HG03196 (cell line): ENCODE data around the gene POC1A.
A peak's percentile ranks its signal among the peaks of the same experiment; 100 is the strongest.

Experiments
- ATAC-seq: cut with Tn5 transposase; IDR thresholded peaks from one replicate; pipeline ENCODE4 v1.9.1; 2021; ENCODE audit not compliant: unreplicated experiment

POC1A gene

DNA sequence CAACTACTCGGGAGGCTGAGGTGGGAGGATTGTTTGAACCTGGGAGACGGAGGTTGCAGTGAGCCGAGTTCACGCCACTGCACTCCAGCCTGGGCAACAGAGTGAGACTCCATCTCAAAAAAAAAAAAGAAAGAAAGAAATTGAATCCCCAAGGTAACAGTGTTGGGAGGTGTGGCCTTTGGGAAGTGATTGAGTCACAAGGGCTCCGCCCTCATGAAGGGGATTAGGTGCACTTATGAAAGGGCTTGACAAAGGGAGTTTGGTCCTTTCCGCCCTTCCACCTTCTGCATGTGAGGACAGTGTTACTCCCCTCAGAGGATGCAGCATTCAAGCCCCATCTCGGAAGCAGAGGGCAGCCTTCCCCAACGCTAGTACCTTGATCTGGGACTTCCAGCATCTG, 21.3 kb downstream of the POC1A start:
- no peak for ATAC-seq

GRCh38 chr3:52132041-52132440, 22.2 kb downstream of the POC1A start:
- ATAC-seq = no peak

DNA sequence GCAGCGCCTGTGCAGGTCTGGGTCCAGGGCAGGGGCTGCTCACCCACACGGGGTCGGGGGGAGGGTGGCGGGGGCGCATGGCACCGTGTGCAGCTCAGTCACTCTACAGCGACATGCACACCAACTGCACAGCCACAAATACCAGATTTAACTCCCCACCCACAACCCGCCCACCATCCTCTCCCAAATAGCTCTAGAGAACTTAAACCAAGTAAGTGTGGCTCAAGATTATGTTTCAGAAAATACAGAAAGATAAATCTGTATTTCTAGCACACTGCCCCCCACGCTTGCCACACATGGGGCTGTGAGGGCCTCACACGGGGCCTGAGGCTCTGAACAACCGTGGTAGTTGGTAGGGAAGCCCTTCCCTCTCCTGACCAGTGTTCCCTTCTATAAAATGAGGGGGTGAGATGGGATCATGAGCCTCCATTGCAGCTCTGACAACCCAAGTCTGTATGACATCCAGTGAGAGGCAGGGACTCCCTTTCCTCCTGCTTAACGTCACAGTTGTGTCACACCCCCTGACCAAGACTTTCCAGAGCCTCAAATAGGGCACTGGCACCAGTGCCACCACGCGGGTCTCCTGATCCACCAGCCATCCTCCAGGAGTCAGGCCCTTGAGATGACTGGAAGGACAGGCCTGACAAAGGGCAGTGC, 23.1 kb downstream of the POC1A start:
- ATAC-seq = no peak

GRCh38 chr3:52128118-52128683, 26.0 kb downstream of the POC1A start:
- ATAC-seq = no peak

DNA sequence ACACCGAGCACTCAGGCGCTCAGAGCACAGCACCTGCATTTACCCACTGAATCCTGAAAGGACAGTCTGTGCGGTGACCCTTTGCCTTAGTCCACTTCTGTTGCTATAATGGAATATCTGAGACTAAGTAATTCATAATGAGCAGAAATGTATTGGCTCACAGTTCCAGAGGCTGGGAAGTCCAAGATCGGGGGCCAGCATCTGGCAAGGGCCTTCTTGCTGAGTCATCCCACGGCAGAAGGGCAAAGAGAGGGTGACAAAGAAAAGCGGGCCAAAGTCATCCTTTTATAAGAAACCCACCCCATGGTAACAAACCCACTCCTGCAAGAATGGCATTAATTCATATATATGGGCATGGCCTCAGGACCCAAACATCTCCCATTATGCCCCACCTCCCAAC, 27.7 kb downstream of the POC1A start:
- ATAC-seq = no peak

- ATAC-seq = no peak
These were observed 28.2 kb downstream of the POC1A start for GRCh38 chr3:52126036-52126435.

DNA sequence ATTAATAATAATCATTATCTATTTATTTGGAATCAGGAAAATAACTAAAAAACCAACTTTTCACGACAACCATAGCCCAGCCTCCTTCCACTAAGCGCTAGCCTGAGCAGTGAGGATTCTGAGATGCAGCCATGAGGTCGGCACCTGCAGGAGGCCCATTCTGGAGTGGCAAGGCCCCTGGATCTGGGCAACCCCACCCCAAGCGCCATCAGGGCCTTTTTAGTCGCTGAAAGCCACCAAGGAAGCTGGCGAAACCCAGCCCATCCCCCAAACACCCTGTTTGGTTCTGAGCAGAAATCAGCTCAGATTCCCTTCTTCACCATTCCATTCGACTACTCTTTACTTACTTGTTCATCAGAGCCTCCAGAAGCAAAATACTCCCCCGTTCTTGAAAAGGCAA, 29.5 kb downstream of the POC1A start:
- no peak for ATAC-seq

- no peak for ATAC-seq
These were observed 30.1 kb downstream of the POC1A start for GRCh38 chr3:52124126-52124525.

GRCh38 chr3:52123106-52123725, 31.0 kb downstream of the POC1A start:
- peak; percentile 67 for ATAC-seq

DNA sequence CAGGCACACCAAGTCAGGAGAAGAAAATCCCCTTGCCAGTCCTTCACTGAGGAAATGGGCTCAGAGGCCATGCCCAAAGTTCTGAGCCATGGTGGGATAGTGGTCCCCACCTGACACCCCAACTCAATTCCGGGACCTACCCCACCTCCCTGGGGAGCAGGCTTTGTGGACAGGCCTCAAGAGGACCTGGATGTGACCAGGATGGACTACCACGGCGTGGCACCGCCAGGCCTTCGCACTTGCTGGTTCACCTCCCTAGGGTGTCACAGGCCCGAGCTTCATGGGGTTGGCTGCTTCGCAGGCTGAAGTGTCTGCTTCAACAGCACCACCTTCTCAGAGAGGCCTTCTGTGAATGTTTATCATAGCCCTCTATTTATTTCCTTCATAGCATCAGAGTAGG, 31.7 kb downstream of the POC1A start:
- no peak for ATAC-seq

DNA sequence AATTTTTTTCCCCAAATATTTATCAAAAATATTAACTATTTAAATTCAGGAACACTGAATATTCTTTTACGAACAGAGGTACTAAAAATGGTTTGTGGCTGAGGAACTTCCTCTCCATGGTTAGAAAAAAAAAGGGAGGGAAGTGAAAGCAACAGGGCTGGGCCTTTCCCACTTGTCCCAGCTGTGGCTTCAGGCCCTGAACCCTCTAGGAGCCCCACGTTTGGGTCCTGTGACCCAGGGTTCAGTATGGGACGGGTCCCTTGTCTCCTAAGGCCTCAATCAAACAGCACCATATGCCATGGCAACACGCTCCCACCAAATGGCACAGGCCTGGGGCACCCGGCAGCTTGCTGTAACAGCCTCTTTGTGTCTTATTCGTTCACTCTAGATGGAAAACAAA, 32.4 kb downstream of the POC1A start:
- no peak for ATAC-seq

DNA sequence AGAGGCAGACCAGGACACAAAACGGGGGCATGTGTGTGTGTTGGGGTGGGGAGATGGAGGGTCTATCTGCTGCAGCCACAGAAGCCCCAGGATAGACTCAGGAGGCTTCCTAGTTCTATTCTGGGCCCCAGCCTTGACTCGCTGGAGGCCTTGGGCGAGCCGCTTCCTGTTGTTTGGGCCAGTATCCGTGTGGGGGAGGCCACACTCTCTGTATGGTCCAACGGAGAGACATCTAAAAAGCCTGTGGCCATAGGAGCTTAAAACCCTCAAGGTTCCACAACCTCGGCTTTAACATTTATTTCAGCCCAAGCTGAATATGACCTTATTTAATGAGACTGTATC, 32.8 kb downstream of the POC1A start:
- no peak for ATAC-seq

DNA sequence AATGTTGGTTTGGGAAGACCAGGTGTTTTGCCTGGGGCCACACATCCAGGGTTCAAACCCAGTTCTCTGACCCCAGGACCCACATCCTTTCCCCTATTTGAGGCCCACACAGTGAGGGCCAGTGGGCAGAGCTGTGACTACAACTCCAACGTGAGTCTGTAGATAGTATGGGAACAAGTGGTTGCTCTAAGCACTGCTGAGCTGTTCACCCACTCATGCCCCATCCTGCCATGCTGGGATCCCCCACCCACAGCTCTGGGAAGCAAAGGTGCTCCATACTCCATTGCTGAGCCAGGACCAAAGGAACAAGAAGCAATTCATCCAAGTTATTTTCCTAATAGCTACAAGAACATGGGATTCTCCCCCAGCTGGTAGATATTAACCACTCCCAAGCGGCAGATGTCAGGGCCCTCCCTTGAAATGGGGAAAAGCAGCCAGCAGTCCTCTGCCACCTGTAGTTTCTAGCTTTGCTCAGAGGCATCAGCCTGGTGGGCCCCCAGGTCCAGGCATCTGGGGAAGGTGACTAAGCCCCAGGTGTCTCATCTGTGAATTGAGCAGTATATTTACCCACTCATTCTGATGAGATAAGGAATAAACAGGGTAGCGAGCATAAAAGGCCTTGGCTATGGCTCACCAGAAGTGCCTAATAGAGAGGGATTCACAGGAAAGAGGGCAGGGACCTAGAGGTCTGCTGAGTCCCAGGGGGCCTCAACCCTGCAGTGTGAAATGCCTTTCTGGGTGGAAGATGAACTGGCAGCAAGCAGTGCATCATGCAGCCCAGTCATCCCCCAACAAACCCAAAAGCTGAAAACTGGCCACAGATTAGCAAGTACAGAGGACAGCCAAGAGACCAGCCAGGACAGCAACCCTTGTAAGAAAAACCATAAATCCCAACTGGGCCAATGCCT, 33.4 kb downstream of the POC1A start:
- ATAC-seq = no peak

- ATAC-seq = no peak
These were observed 34.4 kb downstream of the POC1A start for GRCh38 chr3:52119826-52120225.

- ATAC-seq = no peak
These were observed 35.1 kb downstream of the POC1A start for GRCh38 chr3:52119099-52119498.

DNA sequence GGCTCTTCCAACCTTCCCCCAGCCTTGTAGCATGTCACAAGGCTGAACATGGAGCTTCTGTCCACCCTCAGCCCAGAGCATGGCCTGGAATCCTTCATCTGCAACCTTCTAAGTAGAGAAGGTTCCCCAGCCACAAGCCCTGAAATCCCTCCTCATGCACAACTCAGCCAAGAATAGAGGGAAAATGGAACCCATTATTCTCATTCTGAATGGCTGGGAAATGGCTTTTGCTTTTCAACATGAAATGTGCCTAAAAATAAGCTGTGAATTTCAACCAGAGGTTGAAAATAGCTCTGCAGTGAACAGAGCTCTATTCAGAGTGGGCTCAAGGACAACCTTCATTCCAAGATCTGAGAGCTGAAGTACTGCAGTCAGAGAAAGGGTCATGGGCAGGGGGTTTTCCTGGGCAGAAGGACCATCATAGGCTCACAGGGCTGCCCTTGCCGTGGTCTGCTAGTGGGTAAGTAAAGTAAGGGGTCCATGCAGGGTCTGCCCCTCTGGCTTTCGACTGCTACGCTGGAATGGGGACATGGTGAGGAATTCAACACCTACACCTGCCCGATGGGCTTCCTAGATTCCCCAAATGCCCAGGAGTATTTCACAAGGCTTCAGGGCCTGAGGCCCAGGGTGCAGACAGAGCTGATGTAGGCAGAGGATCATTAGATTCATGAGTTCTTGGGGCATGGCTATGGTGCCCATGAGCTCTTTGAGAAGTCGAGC, 35.9 kb downstream of the POC1A start:
- no peak for ATAC-seq

GRCh38 chr3:52117537-52117936, 36.7 kb downstream of the POC1A start:
- ATAC-seq = no peak

GRCh38 chr3:52112056-52112455, 42.2 kb downstream of the POC1A start:
- no peak for ATAC-seq

DNA sequence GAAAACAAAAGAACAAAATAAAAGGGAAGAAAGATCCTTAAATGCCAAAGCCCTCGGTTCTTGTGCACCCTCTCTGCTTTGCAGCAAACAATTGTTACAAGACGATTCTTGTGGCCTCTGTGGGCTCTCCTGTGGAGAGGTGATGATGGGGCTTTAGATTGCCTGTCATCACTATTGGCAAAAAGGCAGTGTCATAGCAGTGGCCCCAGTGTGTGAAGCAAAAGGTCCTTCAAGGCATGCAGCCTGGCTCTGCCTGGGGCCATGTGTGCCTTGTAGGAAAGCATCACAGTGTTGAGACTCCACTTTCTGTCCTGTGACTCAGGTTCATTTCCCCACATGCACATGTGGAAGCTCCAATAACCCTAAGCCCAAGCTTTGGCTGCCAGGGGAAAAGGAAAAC, 43.7 kb downstream of the POC1A start:
- no peak for ATAC-seq

GRCh38 chr3:52109611-52110301, 44.5 kb downstream of the POC1A start:
- no peak for ATAC-seq
